H1 (cell line): ENCODE data around the gene RAI2. TPM values are rescaled to one million over a fixed set of nuclear protein-coding genes. Genes with fewer than 3 reads are reported as not detected.

ENCODE experiments used
- CTCF ChIP-seq, 3 experiments: IDR thresholded peaks; 1 replicate in 2 of 3; 2 replicates in 1 of 3; pipeline versions ENCODE4 v1.5.1 to v1.6.1; 2011; ENCODE audit warnings: low read length in 3 of 3, mild to moderate bottlenecking in 3 of 3, inconsistent platforms in 2 of 3, low read depth in 1 of 3, moderate library complexity in 1 of 3; ENCODE audit not compliant: insufficient read depth in 1 of 3; ENCODE audit errors: control extremely low read depth in 1 of 3
- E2F6 ChIP-seq: IDR thresholded peaks from 2 replicates; pipeline ENCODE4 v1.6.1; 2012; ENCODE audit warnings: inconsistent platforms
- KDM4A ChIP-seq: IDR thresholded peaks from one replicate; pipeline ENCODE4 v1.7.1; 2012; ENCODE audit warnings: low read depth, mild to moderate bottlenecking, moderate library complexity, low read length, inconsistent platforms; ENCODE audit not compliant: severe bottlenecking
- RAD21 ChIP-seq, 2 experiments: IDR thresholded peaks in 1 of 2; conservative IDR thresholded peaks in 1 of 2; 2 replicates each; pipeline ENCODE4 v1.6.1; 2011; ENCODE audit warnings: low read depth in 2 of 2, low read length in 2 of 2, improper control_type of control experiment in 1 of 2, inconsistent platforms in 1 of 2, mild to moderate bottlenecking in 1 of 2, moderate library complexity in 1 of 2
- SP2 ChIP-seq: IDR thresholded peaks from 2 replicates; pipeline ENCODE4 v1.6.1; 2012; ENCODE audit warnings: mild to moderate bottlenecking, low read length, inconsistent platforms
- TEAD4 ChIP-seq: IDR thresholded peaks from 2 replicates; pipeline ENCODE4 v1.6.1; 2012; ENCODE audit warnings: low read depth, low read length, inconsistent platforms, mixed read lengths
- polyA plus RNA-seq, 7 experiments: library from polyadenylated mRNA; depleted of rRNA in 3 of 7; stranded (reverse) in 5 of 7; unstranded in 2 of 7; fragments of >200 nt in 5 of 7; fragments of 200-250 nt in 2 of 7; gene quantifications; 1 replicate in 5 of 7; 2 replicates in 1 of 7; 4 replicates in 1 of 7; pipeline versions ENCODE4 v1.2.1 to v1.2.3, GENCODE V29; 2011 to 2013; ENCODE audit warnings: missing spikeins in 2 of 7, mixed read lengths in 2 of 7
- total RNA-seq: library from RNA; stranded (reverse); fragmentation: NEBNext Ultra II Directional; extraction: Animal tissue kit (Norgen Biotek cat#: 25700); gene quantifications from 2 replicates; pipeline ENCODE4 v1.2.1, GENCODE V29; 2021

The RAI2 gene
- total and polyA plus RNA-seq, 2 of the 8 experiments (the other 6 are each of a cell fraction or from before 2014, with no cell fraction given) = 0.60 to 2.0 TPM

- no peak for TF ChIP-seq CTCF (IDR thresholded peaks at IDR 0.05; ENCODE audit: control extremely low read depth in 1 of 3, insufficient read depth in 1 of 3, low read depth in 1 of 3, low read length in 3 of 3)
- no peak for TF ChIP-seq KDM4A
- TF ChIP-seq TEAD4 = no peak
- no peak for TF ChIP-seq RAD21 (IDR thresholded peaks at IDR 0.05 in 1 of 2, conservative IDR thresholded peaks at IDR 0.05 in 1 of 2; ENCODE audit: low read depth in 2 of 2, low read length in 2 of 2)
- TF ChIP-seq E2F6 = no peak
- TF ChIP-seq SP2 = no peak
Observed at GRCh38 chrX:17848545-17849265, 12.4 kb downstream of the RAI2 start (continued).
